22Rv1 (cell line): Measurements from ENCODE around the gene ACVRL1.

Experiments used
- H3K27ac ChIP-seq: fragments of 450-650 bp; 2 replicates; pipeline ENCODE4 v1.5.1; 2017
- ZFX ChIP-seq: fragments of 450-650 bp; IDR thresholded peaks from 2 replicates; pipeline ENCODE4 v1.6.1; 2017; ENCODE audit warnings: antibody characterized with exemption, borderline replicate concordance
- TF ChIP-seq, protein P1 (sequence below): fragments of 450-650 bp; IDR thresholded peaks from 2 replicates; pipeline ENCODE4 v1.5.1; 2017; ENCODE audit warnings: mild to moderate bottlenecking

Gene ACVRL1

DNA sequence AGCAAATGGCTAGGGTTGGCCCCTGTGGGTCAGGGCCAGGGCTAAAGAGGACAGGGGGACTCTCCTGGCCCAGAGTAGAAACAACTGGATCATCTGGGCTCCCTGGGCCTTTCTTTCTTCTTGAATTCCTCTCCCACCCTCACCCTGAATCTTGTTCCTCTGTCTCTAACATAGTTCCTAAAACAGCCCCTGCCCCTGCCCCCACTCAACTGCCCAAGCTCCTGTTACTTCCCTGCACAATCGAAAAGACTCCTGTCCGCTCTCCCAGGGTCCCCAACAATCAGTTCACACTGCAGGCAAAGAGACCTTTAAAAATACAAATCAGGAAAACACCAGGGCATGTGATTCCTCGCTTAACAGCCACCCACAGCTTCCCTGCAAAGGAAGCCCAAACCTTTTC is 37.4 kb upstream of the ACVRL1 start:
- no peak overlapping the region for H3K27ac ChIP-seq
- TF ChIP-seq, protein P1, sequence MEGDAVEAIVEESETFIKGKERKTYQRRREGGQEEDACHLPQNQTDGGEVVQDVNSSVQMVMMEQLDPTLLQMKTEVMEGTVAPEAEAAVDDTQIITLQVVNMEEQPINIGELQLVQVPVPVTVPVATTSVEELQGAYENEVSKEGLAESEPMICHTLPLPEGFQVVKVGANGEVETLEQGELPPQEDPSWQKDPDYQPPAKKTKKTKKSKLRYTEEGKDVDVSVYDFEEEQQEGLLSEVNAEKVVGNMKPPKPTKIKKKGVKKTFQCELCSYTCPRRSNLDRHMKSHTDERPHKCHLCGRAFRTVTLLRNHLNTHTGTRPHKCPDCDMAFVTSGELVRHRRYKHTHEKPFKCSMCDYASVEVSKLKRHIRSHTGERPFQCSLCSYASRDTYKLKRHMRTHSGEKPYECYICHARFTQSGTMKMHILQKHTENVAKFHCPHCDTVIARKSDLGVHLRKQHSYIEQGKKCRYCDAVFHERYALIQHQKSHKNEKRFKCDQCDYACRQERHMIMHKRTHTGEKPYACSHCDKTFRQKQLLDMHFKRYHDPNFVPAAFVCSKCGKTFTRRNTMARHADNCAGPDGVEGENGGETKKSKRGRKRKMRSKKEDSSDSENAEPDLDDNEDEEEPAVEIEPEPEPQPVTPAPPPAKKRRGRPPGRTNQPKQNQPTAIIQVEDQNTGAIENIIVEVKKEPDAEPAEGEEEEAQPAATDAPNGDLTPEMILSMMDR, result no peak
- TF ChIP-seq ZFX, result no peak

DNA sequence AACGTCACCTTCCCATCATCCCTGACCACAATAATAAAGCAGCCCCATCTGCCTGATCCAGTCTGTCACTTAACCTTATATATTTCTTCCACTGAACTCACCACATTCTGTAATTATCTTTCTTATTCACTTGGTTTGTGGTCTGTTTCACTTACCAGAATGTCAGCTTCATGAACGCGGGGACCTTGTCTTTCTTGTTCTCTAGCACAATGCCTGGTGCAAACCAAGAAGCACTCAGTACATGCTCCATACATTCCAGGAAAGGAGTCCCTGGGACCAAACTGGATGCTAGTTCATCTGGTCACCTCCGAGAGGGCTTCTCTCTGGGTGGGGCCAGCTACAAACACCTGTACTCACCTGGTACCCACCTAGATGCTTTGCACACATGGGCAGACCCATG is 36.8 kb upstream of the ACVRL1 start:
- TF ChIP-seq ZFX, result no peak
- TF ChIP-seq, protein P1, result no peak
- H3K27ac ChIP-seq, result no peak overlapping the region

DNA sequence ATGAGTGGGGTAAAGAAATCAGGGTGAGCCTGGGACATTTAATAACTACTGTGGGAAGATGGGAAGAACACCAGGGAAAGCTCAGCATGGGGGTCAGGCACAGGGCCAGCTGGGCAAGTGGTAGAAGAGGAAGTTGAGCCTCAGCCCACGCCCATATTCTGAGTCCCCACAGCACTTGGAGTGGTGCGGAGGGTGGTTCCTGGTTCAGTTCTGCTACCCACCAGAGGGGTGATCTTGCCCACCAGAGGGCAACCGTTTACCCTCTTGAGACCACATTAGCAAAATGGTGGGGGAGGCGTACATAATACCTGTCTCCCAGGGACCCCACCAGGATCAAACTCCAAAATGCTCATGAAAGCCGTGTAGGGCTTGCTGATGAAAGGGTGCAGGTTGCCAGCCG is 36.2 kb upstream of the ACVRL1 start:
- no peak overlapping the region for H3K27ac ChIP-seq
- TF ChIP-seq, protein P1, result no peak

DNA sequence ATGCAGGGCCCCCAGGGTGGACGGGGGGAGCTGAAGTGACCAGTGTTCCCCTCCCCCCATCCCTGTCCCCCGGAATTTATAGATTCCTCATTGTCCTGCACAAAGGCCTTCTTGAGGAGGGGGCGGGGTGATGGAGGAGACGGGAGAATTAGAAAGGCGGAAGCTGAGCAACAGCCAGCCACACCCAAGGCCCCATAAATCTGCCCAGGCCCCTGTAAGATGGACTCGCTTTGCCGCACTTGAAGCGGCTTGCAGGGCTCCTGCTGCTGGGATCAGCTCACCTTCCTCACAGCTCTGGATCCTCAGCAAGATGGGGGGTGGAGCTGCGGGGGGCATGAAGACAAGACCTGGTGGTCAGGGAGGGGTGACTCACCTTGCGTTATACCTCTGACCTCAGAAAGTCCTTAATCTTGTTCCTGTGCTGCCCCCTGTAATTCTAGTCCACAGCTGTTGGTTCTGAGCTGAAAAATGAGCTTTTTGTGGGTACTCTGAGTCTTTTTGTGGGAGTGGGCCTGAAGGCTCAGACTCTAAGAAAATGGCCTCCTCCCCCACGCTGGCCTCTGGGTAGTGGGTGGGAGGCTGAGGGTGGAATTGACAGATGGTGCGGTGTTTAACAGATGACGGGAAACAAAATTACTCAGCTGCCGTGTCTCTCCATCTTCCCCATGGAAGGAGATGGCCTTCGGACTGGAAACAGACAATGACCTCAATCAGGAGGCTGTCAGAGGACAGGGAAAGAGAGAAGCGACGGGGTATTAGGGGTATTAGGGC is 35.2 kb upstream of the ACVRL1 start:
- no peak for TF ChIP-seq ZFX
- TF ChIP-seq, protein P1, result no peak
- no peak overlapping the region for H3K27ac ChIP-seq

DNA sequence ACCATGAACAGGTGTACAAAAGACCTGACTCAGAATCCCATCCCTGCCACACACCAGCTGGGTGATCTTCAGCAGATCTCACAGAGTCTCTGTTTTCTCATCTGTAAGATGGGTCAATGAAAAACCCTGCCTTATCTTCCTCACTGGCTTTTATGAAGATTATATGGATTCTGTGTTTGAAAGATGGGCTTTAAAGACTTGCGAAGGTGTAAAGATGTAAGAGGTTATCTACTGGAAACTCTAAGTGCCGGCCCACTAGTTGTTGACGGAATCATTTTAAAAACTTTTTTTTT is 34.7 kb upstream of the ACVRL1 start:
- no peak overlapping the region for H3K27ac ChIP-seq
- TF ChIP-seq, protein P1, result no peak
- TF ChIP-seq ZFX, result no peak

DNA sequence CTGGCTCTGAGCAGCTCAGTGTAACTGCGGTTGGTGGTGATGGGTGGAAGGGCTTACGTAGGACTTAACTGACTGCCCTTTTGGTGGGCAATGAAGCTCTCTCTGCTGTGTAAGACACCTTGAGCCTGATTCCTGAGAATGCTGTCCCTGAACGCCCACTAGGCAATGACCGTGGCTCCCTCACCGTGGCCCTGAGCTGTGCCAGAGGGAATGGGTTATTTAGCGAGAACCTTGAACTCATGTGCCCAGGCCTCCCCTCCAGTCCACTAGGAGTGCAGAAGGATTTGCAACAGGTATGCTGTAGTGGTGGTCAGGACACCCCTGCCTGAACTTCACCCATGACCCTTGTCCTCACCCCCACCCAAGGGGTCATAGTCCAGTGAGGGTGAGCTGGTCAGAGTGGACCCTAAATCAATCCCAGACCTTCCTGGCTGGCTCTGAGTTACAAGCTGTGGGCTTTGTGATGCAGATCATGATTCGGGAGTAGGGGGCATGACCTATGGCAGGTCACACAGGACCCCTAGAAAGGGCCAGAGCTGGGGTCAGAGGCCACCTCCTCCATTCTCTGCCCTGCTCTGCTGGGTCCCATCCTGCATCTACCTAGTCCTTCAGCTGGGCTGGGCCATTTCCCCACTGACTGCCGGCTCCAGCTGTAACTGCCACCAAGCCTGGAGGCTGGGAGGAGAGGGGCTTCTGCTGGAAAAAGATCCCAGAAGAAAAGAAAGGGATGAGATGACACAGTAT is 33.9 kb upstream of the ACVRL1 start:
- no peak overlapping the region for H3K27ac ChIP-seq
- TF ChIP-seq ZFX, result no peak
- TF ChIP-seq, protein P1, result no peak

DNA sequence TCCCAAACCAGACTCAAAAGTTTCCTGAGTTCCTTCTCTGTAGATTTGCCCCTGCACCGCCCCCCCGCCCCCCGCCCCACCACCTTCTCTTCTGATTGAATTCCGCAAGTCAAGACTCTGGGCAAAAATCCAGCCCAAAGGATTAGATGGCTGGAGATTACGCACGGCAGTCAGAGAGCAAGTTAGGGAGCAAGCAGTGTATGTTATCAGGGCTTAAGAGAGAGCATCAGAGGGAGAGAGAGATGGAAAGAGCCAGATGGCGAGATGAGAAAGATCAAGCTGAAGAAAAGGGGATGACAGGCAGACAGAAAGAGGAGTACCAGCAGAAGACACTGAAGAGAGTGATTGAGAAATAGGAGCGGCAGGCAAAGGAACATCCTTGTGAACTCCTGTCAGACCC is 33.3 kb upstream of the ACVRL1 start:
- H3K27ac ChIP-seq, result no peak overlapping the region
- TF ChIP-seq ZFX, result no peak
- TF ChIP-seq, protein P1, result no peak
